ENCODE data around the gene SIGLECL1.
"Not testable (repeated sequence)": the region's sequence is repeated elsewhere in the genome, so short reads cannot be mapped to it uniquely, and the experiment has no call there.

SIGLECL1 gene

DNA sequence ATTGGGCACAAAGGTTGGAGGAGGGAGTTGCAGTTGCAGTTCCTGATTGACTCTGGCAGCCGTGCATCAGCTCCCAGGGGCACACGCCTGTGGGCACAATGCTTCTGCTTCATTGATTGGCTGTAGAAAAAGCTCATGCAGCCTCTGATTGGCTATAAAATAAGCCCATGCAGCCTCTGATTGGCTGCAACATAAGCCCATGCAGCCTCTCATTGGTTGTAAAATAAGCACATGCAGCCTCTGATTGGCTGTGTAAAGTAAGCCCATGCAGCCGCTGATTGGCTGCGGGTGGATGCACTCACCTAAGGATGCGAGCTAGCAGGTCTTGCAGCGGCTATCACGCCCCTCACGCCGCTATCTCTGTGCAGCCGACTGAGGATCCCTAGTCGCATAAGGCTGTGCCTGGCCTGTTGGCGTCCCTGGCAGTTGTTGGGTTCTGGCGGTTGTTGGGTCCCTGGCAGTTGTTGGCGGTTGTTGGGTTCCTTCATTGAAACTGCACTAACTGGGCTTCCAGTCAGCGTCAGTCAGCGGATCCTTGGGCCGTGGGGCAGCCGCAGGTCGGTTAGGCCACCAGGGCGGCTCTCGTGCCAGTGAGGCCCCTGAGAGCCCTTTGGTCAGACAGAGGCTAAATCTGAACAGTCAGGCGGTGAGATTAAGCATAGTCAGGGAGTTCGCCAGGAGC is at the start of gene SIGLECL1:
TSS of gene SIGLECL1 (plus strand) at position 295 of the 682 bp plus-strand sequence. CDS start 12,993 bp downstream, outside the sequence.
- no peak for DNase-seq

DNA sequence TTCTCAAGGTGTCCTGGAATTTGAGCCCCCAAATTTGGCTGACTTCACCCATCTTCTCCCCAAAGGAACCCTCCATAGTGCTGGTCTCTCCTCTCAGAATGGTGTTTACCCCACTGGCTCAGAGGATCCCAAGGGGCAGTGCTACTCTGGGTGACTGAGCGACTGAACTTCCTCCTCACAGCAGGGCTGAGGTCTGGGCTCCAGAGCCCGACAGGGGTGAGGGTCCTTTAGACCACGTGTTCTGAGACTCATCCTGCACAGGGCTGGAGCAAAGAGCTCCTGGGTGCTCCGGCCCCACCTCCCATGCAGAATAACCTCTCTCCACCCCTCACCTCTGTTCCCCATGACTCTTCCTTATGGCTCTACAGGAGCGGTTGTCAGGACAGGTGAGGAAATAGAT is 49.2 kb upstream of the SIGLECL1 start:
- DNase-seq, result no peak

DNA sequence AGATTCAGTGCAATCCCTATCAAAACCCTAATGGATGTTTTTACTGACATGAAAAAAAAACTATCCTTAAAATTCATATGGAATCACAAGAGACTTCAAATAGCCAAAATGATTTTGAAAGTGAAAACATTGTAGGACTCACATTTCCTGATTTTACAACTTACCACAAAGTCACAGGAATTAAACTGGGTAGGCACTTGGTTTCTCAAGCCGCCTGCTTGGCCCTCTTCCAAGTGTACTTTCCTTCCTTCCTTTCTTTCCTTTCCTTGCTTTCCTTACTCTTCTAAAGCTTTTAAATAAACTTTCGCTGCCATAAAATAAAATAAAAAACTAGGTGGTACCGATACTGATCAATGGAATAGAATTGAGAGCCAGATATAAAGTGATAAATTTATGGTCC is 47.0 kb upstream of the SIGLECL1 start:
- no peak for DNase-seq

DNA sequence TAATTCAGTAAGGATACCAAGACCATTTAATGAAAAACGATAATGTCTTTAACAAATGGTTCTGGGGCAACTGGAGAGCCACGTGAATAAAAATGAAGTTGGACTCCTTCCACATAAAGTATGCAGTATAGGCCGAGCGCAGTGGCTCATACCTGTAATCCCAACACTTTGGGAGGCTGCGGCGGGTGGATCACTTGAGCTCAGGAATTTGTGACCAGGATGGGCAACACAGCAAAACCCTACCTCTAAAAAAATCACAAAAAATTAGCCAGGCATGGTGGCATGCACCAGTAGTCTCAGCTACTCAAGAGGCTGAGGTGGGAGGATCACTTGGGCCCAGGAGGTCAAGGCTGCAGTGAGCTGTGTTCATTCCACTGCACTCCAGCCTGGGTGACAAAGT is 46.6 kb upstream of the SIGLECL1 start:
- no peak for DNase-seq

DNA sequence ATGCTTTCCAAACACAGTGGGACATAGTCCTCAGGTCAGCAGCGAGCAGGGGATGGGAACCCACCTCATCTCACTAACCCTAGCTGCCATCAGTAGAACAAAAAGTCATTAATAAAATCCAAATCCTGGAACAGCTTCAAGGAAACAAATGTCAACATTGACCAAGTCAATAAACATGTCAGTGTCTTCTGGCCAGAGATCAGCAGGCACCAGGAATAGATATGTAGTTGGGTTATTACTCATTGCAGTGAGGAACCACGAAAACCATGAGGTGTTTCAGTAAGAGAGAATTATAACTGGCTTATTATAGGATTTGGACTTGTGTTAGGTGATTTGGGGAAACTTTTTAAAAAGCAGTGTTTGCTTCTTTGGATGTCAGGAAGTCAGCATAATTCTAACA is 43.1 kb upstream of the SIGLECL1 start:
- no peak for DNase-seq

DNA sequence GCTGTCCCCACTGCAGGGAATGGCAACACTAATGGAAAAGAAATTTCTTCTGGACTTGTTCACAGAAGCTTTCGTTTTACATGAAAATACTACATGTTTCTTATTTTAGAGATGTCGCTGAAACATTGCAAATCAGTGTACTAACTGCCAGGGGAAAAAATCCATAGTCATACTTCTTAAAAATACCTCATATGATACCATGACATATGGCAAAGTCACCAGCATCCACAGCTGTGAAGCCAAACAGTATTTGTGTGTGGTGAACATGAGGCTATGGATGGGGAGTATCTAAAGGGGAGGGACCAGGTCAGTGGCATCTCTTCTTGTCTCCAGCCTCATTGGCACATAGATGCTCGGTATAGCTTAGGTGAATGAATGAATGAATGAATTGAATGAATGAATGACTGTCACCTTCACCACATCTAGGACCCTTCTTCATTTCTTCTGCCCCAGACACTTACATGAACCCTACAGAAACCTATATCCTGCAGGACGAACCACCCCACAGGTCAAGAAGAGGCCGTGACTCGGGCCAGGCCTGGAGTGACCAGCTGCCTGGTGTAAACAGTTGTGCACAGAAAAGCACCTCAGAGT is 40.6 kb upstream of the SIGLECL1 start:
- DNase-seq, result no peak

DNA sequence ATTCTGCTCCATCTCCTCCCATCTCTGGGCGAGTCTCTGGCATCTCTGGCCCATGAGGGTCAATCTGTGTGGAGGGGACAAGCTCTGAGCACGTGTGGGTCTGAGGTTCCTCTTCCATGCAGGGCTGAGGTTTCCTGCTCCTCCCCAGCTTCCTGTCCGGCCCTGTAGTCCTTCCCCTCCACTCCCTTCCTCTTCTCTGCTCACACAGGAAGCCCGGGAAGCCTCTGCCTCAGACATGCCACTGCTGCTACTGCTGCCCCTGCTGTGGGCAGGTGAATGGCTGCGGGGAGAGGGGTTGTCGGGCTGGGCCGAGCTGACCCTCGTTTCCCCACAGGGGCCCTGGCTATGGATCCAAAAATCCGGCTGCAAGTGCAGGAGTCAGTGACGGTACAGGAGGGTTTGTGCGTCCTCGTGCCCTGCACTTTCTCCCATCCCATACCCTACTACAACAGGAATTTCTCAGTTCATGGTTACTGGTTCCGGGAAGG is 40.0 kb upstream of the SIGLECL1 start:
- DNase-seq, result not testable (repeated sequence)

DNA sequence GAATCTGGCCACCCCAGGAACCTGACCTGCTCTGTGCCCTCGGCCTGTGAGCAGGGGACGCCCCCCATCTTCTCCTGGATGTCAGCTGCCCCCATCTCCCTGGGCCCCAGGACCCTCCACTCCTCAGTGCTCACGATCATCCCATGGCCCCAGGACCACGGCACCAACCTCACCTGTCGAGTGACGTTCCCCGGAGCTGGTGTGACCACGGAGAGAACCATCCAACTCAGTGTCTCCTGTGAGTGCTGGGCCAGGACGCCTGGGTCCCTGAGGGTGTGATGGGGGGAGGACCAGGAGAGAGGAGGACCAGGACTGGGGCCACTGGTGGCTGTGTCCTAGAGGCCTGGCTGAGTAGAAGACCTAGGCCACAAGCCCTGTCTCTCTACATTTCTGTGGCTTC is 39.0 kb upstream of the SIGLECL1 start:
- DNase-seq, result no peak

DNA sequence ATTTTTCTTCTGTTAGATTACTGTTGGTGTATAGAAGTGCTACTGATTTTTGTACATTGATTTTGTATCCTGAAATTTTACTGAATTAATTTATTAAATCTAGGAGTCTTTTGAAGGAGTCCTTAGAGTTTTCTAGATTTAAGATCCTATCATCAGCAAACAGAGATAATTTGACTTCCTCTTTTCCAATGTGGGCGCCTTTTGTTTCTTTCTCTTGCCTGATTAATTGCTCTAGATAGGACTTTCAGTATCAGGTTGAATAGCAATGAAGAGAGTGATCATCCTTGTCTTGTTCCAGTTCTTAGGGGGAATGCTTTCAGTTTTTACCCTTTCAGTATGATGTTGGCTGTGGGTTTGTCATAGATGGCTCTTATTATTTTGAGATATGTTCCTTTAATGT is 31.6 kb upstream of the SIGLECL1 start:
- DNase-seq, result no peak

DNA sequence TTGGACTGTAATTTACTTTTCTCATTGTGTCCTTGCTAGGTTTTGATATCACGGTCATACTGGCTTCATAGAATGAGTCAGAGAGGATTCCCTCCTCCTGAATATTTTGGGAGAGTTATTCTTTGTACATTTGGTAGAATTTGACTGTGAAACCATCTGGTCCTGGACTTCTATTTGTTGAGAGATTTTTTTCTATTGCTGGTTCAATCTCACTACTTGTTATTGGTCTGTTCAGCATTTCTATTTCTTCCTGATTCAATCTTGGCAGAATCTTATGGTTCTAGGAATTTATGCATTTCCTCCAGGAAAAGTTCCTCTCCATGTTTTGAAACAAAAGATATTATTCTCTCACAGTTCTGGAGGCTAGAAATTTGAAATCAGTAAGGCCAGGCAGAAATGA is 30.9 kb upstream of the SIGLECL1 start:
- no peak for DNase-seq

DNA sequence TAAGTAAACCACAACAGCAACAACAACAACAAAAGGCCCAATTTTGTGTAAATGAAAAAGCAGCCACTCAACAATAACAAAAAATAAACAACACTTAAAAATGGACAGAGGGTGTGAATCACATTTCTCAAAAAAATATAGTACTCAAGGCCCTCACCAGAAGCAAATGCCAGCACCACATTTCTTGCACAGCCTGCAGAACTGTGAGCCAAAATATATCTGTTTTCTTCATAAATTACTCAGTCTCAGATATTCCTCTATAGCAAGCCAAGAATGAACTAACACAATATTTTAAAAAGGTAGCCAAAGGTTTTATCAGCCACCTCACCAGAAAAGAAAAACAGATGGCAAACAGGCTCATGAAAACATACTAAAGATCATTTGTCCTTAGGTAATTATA is 29.9 kb upstream of the SIGLECL1 start:
- DNase-seq, result no peak

DNA sequence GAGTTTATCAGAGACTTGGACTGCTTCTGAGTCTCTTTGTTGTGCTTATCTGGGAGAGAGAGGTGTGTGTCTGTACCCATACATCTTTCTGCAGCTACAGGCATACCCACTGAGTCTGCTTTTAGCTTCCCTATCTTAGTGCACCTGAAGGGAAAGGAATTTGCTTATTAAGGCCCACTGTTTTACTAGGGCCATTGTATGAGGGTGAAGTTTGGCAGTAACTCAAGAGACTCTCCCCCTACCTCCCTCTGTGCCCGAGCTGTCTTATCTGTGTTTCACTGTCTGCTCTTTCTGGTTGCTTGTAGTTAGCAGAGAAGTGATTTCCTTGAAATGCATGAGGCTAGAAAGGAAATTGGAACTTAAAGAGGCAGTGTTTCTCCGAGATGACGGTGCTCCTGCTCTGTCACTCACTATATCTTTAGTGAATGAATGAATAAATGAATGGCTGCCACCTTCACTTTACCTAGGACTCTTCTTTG is 26.7 kb upstream of the SIGLECL1 start:
- no peak for DNase-seq

DNA sequence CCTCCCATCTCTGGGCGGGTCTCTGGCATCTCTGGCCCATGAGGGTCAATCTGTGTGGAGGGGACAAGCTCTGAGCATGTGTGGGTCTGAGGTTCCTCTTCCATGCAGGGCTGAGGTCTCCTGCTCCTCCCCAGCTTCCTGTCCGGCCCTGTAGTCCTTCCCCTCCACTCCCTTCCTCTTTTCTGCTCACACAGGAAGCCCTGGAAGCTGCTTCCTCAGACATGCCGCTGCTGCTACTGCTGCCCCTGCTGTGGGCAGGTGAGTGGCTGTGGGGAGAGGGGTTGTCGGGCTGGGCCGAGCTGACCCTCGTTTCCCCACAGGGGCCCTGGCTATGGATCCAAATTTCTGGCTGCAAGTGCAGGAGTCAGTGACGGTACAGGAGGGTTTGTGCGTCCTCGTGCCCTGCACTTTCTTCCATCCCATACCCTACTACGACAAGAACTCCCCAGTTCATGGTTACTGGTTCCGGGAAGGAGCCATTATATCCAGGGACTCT is 25.9 kb upstream of the SIGLECL1 start, which contains the start of gene CD33:
TSS of gene CD33 (plus strand) at position 183 of the 496 bp plus-strand sequence. CDS start at position 222, 39 bp downstream.
- not testable (repeated sequence) for DNase-seq

DNA sequence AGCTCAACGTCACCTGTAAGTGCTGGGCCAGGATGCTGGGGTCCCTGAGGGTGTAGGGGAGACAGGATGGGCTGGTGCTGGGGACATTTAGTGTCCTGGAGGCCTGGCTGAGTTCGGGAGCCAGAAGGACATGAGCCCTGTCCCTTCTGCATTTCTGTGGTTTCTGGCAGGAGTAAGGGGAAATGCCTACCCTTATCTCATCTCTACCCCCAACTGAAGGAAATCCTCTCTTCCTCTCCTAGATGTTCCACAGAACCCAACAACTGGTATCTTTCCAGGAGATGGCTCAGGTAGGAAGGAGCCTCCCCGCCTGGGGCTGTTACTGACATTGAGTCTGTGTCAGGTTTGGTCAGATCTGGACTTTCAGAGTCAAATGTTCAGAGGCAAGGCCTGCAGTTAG is 24.8 kb upstream of the SIGLECL1 start:
- DNase-seq, result no peak

DNA sequence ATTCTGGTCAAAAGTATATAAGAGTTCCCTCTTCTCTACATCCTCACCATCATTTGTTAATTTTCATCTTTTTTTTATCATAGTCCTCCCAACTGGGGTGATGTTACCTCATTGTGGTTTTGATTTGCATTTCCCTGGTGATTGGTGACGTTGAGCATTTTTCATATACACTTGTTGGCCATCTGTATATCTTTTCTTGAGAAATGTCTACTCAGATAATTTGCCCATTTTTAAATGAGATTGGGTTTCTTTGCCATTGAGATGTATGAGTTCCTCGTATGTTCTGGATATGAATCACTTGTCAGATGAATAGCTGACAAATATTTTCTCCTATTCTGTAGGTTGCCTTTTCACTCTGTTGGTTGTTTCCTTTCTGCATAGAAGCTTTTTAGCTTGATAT is 23.6 kb upstream of the SIGLECL1 start:
- no peak for DNase-seq

DNA sequence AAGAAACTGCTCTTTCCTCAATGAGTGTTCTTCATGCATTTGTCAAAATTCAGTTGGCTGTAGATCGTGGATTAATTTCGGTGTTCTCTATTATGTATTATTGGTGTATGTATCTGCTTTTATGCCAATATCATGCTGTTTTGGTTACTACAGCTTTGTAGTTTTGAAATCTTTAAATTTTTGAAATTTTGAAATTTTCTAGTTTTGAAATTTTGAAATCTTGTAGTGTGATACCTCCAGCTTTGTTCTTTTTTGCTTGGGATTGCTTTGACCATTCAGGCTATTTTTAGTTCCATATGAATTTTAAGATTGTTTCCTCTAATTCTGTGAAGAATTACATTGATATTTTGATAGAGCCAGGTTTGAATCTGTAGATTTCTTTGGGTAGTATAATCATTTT is 22.9 kb upstream of the SIGLECL1 start:
- DNase-seq, result no peak

DNA sequence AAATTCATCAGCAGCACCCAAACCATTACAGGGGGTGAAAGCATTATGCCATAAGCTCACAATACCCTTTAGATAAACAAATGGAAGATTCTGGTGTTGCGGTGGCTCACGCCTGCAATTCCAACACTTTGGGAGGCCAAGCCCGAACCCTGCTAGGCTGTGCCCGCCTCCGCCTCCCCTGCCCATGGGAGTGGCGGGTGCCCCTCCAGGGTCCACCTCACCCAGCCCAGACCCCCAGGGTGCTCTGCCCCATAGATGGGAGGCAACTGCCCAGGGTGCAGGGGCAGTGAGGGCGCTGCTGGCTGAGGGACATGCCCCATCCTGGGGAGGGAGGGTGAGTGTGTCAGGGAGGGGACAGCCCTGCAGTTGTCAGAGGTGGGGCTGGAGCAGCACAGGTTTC is 10.0 kb upstream of the SIGLECL1 start:
- DNase-seq, result no peak

DNA sequence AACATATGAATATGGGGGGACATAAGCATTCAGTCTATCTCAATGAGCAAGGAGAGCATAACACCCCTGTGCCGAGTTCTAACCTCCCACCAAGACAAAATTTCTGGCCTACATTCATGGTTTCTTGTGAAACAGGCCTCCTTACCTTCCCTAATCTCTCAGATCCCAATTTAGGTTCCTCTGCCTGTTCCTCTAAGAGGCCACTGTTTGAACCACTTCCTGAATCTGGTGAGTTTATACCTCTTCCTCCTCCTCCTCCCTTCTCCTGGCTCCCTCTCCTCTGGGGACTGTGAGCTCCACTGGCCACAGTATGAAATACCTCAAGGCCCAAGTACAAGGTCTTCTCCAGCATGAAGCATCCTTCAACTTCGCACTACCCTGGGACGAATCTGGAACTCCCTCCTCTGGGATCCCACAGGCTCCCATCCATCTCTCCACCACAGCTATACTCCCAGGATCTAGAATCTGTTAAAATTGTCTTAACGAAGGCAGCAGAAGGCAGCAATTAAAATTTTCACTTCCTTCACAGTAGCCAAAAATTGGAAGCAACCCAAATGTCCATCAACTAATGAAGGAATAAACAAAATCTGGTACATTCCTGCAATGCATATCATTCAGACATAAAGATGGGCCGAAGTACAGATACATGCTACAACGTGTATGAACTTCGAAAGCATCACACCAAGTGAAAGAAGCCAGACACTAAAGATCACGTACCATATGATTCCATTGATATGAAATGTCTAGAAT is 7.8 kb upstream of the SIGLECL1 start:
- no peak for DNase-seq

DNA sequence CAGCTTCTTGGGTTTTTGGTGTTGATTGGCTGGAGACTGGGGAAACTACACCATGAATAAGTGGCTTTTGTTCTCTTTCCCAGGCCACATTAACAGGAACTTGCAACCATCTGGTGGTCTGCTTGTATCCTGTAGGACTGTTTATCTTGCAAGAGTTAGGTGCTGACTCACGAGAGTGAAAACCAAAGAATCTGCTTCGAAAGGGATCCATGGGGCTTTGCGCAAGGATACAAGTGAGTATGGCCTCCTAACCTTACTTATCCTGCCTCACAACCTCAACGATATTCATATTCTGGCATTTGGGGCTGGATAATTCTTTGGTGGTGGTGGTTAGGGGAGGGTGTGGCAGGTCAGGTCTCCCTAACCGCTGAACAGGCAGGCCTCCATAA is 4.7 kb upstream of the SIGLECL1 start:
- DNase-seq, result no peak

DNA sequence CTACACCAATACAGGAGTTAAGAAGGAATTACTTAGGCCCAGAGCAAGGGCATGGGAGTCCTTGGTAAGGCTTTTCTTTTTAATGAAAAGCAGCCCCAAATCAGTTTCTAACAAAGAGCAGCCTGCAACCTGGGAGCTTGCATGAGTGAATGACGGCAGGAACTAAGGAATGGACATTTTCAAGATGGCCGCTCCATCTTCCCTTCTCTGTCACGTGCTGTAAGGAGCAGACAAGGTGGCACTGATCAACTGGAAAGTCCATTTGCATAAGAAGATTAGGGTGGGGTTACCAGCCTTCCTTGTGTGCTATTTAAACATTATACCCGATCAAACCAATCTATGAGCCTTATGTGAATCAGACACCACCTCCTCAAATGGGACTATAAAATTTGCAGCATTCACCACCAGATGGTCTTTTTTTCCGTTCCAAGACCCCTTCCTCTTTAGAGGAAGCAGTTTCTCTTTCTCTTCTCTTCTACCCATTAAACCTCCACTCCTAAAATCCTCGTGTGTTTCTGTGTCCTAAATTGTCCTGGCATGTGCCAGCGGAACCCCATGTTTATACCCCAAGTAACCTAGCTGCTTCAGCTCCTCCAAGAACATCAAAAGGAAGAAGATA is 2.8 kb upstream of the SIGLECL1 start:
- DNase-seq, result no peak

DNA sequence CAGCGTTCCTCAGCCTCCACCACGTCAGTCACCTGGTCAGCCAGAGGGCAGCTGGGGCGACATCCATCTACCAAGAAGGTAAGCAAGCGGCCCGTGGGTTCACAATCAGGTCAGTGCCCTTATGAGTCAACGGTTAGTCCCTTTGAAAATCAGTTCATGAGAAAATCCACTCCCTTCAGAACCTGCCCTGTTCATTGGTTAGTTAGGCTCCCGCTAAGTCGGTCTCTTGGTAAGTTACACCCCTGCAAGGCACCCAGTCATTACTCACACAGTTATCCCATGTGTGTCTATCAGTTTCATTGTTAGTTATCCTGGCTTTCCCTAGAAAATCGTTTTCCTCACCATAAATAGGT is 564 bp downstream of the SIGLECL1 start:
- no peak for DNase-seq

DNA sequence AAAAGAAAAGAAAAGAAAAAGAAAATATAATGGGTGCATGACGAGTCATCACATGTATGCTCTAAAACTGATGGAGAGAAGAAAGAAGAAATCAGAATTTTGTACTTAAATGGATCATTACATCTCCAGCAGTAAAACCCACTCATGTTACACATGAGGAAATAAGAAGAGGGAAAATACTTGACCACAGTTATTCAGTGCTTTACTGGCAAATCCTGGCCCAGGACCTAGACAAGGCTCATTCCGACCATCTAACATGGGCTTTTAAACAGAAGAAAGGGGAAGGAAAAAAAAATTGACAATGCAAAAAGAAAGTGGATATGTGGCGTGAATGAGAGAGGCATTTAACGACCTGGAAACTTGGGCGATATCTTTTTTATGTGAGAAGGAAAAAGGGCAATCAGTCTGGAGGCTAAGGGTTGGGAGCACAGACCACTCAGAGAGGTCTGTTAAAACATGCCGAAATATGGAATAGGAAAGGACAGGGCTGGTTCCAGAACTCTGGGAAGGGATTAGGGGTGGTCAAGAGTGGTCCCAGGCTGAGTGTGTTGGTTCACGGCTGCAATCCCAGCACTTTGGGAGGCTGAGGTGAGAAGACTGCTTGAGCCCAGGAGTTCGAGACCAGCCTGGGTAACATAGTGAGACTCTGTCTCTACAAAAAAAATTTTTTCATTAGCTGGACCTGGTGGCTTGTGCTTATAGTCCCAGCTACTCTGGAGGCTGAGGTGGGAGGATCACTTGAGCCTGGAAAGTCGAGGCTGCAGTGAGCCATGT is 1.6 kb downstream of the SIGLECL1 start:
- no peak for DNase-seq
